ENCODE data around the gene ARMH3.
"Not testable (repeated sequence)": the region's sequence is repeated elsewhere in the genome, so short reads cannot be mapped to it uniquely, and the experiment has no call there.

ARMH3 gene

DNA sequence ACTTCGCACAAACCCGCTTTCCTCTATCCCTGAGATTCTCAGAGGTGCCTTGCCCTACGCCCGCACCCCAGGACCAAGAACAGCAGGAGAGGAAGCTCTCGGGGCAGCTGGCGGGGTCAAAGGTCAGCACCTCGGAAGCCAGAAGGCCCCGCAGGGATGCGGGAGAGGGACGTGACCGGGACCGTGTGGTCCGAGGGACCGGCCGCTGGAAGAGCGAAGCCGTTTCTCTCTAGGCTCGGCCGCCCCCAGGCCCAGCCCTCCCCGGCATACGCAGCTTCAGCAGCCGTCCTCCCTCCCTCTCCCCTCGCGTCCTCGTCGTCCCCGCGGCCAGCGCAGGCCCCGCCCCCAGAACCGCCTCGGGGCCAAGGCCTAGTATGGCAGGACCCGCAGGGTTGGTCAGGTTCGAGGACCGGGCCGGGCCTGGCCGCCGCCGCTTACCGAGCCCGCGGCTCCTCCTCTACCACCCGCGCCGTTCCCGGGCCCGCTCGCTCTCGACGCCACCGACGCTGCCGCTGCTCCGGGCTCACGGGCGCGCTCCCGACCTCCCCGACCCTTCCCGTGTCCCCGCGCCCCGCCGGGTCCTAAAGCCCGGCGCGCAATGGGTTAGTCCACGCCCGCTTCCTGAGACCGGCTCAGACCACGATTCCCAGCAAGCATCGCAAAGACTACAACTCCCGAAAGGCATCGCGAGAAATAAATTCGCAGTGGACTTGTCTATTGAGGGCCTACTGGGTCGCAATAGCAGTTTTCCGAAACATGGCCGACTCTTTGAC is at the start of gene ARMH3:
Gene ARMH3, minus strand, starts transcription at position 527 of the 773 bp plus-strand sequence. CDS start 16,059 bp downstream, outside the sequence.
- in situ Hi-C loops (cut with MboI; ENCODE audit: low sequenced_read_pairs), result no loop called here

GRCh38 chr10:102102421-102102820 is 46.4 kb upstream of the ARMH3 start:
- in situ Hi-C loops (cut with MboI; ENCODE audit: low sequenced_read_pairs), result no loop called here

DNA sequence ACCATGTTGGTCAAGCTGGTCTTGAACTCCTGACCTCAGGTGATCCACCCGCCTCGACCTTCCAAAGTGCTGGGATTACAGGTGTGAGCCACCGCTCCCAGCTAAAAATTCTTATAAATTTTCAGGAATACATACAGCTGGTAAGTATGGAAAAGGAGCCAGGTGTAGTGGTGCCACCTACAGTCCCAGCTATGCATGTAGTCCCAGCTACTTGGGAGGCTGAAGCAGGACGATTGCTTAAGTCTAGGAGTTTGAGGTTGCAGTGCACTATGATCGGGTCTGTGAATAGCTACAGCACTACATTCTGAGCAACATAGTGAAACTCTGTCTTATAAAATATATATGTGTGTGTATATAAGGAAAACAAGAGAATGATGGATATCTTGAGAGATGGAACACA is 45.2 kb upstream of the ARMH3 start:
- in situ Hi-C loops (cut with MboI; ENCODE audit: low sequenced_read_pairs), result no loop called here

DNA sequence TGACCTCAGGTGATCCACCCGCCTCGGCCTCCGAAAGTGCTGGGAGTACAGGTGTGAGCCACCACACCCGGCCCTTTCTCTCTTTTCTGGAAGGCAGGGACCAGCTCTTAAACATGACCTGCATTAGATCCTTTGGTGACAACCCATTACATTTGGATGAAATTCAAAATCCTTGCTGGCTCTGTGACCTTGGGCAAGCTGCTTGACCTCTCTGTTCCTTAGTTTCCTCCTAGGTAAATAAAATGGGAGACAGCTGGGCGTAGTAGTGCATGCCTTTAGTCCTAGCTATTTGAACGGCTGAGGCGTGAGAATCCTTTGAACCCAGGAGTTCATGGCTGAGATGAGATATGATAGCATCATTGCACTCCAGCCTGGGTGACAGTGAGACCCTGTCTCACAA is 40.5 kb upstream of the ARMH3 start:
- in situ Hi-C loops (cut with MboI; ENCODE audit: low sequenced_read_pairs), result no loop called here

DNA sequence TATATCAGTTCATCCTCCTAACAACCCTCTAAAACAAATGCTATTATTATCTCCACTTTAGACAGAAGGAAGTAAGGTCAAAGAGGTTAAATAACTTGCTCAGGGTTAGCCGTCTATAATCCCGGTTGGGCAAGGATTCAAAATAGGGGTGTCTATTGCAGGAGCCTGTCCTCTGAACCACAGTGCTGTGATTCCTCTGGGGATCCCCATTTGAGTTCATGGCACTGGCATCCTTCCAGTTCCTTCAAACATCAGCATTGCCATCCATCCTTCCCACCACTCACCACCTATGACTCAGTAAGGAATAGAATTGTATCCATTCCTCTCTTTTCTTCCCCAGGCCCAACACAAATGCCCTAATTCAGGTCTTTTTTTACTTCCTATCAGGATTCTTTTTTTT is 34.8 kb upstream of the ARMH3 start:
- in situ Hi-C loops (cut with MboI; ENCODE audit: low sequenced_read_pairs), result no loop called here

GRCh38 chr10:102086196-102086595 is 30.2 kb upstream of the ARMH3 start:
- in situ Hi-C loops (cut with MboI; ENCODE audit: low sequenced_read_pairs), result no loop called here

DNA sequence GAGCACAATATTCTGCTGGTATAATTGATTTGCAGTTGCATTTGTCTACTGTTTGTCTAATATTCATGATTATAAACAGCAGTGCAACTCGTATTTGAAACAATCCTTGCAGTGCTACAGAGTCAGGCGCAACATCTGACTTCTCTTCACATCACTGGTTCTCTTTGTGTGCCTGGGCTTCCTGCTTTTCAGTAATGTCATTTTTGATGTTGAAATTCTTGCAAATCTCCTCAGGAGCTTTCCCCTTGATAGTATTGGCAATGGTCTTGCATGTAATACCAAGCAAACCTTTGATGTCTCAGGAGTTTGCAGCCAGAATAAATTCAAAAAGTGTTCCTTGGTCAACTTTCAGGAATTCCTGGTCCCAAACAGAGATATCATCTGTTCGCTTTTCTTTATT is 29.4 kb upstream of the ARMH3 start:
- in situ Hi-C loops (cut with MboI; ENCODE audit: low sequenced_read_pairs), result no loop called here

GRCh38 chr10:102083541-102083940 is 27.6 kb upstream of the ARMH3 start:
- in situ Hi-C loops (cut with MboI; ENCODE audit: low sequenced_read_pairs), result no loop called here

DNA sequence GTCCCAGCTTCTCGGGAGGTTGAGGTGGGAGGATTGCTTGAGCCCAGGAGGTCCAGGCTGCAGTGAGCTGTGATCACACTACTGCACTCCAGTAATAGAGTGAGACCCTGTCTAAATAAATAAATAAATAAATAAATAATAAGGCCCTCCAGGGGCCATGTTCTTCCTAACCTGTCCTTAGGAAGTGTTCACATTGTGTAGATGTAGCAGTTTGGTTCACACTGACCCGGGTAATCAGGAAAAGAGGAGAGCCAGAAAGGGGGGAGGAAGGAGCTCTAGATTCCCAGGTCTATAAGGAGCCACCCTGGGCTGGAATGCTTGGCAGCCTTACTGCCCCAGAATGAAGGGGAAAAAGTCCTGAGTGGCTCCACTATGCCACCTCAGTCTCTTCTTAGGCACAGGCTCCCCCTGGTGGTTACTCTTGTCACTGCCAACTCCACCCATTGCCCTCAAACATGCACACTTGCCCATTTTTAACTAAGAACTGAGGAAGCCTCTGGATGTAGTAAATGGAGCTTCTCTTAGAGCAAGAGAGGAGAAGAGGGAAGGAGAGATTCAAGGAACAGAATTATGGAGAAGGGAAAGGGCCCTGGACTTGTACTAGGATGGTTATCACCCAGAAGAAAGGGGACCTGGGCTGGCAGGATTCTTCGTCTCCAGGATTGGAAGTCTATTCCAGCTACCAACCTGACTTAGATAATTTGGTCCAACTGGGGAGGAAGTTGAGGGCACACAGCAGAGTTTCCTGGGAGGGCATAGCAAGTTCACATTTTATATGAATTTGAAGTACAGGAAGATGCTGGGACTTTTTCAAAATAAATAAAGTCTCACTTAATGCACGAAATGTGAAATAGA is 16.9 kb upstream of the ARMH3 start:
- in situ Hi-C loops (cut with MboI; ENCODE audit: low sequenced_read_pairs), result loop anchor here (10.0 kb wide), 1 partner anchor 228 kb away; the partner anchor contains the start of gene KCNIP2

- in situ Hi-C loops (cut with MboI; ENCODE audit: low sequenced_read_pairs), result no loop called here
Observed at GRCh38 chr10:102069071-102069470, 13.1 kb upstream of the ARMH3 start.

GRCh38 chr10:102068216-102068615 is 12.2 kb upstream of the ARMH3 start:
- in situ Hi-C loops (cut with MboI; ENCODE audit: low sequenced_read_pairs), result no loop called here

GRCh38 chr10:102067091-102067916 is 11.3 kb upstream of the ARMH3 start:
- in situ Hi-C loops (cut with MboI; ENCODE audit: low sequenced_read_pairs), result no loop called here

- in situ Hi-C loops (cut with MboI; ENCODE audit: low sequenced_read_pairs), result no loop called here
Observed at GRCh38 chr10:102066399-102067088, 10.6 kb upstream of the ARMH3 start.

DNA sequence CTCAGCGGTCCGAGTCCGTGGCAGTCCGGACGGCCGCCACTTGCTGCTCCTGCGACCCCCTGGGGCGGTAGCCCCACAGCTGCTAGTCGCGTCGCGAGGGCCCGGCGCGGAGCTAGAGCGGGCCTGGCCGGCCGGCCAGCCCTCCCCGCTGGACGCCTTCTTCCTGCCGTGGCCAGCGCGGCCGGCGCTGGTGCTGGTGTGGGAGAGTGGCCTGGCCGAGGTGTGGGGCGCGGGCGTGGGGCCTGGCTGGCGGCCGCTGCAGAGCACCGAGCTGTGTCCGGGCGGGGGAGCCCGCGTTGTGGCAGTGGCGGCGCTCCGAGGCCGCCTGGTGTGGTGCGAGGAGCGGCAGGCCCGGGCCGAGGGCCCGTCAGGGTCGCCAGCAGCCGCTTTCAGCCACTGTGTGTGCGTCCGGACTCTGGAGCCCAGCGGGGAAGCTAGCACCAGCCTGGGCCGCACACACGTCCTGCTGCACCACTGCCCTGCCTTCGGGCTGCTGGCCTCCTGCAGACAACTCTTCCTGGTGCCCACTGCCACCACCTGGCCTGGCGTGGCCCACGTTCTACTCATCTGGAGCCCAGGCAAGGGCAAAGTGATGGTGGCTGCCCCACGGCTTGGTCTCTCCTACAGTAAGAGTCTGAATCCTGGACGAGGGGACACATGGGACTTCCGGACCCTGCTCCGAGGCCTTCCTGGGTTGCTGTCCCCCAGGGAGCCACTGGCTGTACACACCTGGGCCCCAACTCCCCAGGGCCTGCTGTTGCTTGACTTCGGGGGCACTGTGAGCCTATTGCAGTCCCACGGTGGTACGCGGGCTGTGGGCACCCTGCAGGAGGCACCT is 9.8 kb upstream of the ARMH3 start:
- in situ Hi-C loops (cut with MboI; ENCODE audit: low sequenced_read_pairs), result no loop called here

GRCh38 chr10:102064868-102065560 is 9.0 kb upstream of the ARMH3 start, which contains the start of gene HPS6:
Gene HPS6 (plus strand): TSS chr10:102065349. CDS start chr10:102065475, 126 bp downstream.
- in situ Hi-C loops (cut with MboI; ENCODE audit: low sequenced_read_pairs), result no loop called here

DNA sequence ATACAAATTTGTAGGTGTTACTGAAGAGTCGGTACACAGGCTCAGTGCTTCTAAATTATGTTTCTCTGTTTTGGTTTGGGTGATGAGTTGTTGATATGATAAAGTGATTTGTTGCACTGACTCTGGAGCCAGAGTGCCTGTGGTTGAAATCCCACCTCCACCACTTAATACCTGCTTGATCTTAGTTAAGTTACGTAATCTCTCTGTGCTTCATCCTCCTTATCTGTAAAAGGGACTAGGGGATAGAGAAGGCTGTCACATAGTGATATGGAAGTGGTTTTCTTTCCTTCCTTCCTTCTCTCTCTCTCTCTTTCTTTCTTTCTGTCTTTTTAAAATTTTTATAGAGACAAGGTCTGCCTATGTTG is 8.5 kb upstream of the ARMH3 start:
- in situ Hi-C loops (cut with MboI; ENCODE audit: low sequenced_read_pairs), result no loop called here

- in situ Hi-C loops (cut with MboI; ENCODE audit: low sequenced_read_pairs), result no loop called here
Observed at GRCh38 chr10:102059987-102060386, 4.0 kb upstream of the ARMH3 start.

GRCh38 chr10:102054881-102055646 is 909 bp downstream of the ARMH3 start:
- in situ Hi-C loops (cut with MboI; ENCODE audit: low sequenced_read_pairs), result not testable (repeated sequence)

All from HL-60/S4 treated with retinoic acid at 250 ng/mL for 4 days and 3 days (cell line).